Frontal cortex (tissue), 4 donors: Measurements from ENCODE around the gene NODAL. TPM values are rescaled to one million over a fixed set of nuclear protein-coding genes. Genes with fewer than 3 reads are reported as not detected.
A peak's percentile ranks its signal among the peaks of the same experiment; 100 is the strongest.
"Not testable (repeated sequence)": the region's sequence is repeated elsewhere in the genome, so short reads cannot be mapped to it uniquely, and the experiment has no call there.

Source experiments
- DNase-seq, 2 donors: peaks; one replicate each; pipeline ENCODE4 v3.0.0; 2012; ENCODE audit warnings: low spot score in 2 of 2
- FAIRE-seq: peaks from 2 replicates; lab custom pipeline; 2012; peaks lifted over from hg19 to GRCh38; lab: Jason Lieb, UNC
- total RNA-seq: library from RNA; depleted of rRNA; stranded (reverse); fragments of >200 nt; gene quantifications from one replicate; pipeline ENCODE4 v1.2.3, GENCODE V29; 2014
- donor health status: control.
- donor health status: control.
- donor health status: control.

Gene NODAL
- 2.0 TPM for total RNA-seq

DNA sequence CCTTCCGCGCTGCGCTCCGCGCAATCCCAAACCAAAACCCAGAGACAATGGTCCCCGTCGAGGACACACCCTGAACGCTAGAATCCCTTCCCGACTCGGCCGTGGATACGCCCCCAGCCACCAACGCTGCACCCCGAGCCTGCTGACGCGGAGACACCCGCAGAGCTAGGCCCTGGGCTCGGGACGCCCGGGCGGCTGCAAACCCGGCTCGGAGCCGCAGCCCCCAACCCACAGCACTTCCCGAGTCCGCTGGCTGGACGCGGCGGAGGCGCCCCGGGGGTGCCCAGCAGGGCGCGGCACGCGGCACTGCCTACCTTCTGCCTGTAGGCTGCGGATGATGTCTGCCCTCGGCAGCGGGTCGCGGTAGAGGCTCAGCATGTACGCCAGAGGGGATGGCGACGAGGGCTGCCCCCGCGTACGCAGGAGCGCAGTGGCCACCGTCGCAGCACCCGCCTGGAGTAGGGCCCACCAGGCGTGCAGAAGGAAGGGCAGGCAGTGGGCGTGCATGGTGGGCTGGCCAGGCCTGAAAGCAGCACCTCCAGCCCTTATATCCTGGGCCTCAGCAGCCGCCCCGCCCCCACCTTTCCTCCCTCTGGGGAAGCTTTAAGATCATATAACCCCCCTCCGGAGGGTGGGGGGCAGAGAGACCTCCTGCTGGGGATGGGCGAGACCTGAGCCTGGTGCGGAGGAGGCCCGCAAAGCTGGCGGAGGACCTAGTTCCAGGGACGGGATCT is at the start of gene NODAL:
NODAL (minus strand) TSS at position 521 of the 734 bp plus-strand sequence; CDS start at position 507, 14 bp downstream.
- FAIRE-seq (no peak), DNase-seq (no peak)

DNA sequence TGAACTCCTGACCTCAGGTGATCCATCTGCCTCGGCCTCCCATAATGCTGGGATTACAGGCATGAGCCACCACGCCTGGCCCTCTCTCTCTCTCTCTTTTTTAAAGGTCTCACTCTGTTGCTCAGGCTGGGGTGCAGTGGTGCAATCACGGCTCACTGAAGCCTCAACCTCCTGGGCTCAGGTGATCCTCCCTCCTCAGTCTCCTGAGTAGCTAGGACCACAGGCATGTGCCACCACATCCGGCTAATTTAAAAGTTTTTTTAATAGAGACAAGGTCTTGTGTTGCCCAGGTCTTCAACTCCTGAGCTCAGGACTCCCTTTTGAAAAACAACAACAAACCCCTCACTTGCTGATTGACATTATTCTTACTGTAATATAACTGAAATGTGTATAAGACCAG is 48.7 kb upstream of the NODAL start:
- FAIRE-seq, result no peak

DNA sequence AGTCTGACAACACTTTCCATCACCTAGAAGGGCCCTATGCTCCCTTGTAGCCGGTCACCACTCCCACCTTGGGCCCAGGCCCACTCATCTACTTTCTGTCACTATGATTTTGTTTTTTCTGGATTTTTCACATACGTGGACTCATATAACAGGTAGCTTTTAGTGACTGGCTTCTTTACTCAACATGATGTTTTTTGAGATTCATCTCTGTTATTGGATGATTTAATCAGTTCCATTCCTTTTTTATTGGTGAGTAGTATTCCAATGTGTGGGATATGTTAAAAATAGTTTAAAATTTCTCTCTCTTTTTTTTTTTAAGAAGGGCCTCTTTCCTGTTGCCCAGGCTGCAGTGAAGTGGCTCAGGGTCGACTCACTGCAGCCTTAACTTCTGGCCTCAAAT is 46.3 kb upstream of the NODAL start:
- FAIRE-seq (no peak), DNase-seq (no peak)

More for the DNA sequence above, 48.7 kb upstream of the NODAL start:
- DNase-seq, result no peak

DNA sequence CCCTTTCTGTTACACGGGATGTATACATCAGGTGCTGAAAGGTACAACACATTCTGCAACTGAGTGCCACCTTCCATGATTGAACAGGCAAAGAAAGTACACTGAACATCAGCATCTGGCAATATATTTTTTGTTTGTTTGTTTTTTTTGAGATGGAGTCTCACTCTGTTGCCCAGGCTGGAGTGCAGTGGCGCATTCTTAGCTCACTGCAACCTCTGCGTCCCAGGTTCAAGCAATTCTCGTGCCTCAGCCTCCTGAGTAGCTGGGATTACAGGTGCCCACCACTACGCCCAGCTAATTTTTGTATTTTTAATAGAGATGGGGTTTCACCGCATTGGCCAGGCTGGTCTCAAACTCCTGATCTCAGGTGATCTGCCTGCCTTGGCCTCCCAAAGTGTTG is 42.4 kb upstream of the NODAL start:
- DNase-seq, FAIRE-seq: not testable (repeated sequence)

DNA sequence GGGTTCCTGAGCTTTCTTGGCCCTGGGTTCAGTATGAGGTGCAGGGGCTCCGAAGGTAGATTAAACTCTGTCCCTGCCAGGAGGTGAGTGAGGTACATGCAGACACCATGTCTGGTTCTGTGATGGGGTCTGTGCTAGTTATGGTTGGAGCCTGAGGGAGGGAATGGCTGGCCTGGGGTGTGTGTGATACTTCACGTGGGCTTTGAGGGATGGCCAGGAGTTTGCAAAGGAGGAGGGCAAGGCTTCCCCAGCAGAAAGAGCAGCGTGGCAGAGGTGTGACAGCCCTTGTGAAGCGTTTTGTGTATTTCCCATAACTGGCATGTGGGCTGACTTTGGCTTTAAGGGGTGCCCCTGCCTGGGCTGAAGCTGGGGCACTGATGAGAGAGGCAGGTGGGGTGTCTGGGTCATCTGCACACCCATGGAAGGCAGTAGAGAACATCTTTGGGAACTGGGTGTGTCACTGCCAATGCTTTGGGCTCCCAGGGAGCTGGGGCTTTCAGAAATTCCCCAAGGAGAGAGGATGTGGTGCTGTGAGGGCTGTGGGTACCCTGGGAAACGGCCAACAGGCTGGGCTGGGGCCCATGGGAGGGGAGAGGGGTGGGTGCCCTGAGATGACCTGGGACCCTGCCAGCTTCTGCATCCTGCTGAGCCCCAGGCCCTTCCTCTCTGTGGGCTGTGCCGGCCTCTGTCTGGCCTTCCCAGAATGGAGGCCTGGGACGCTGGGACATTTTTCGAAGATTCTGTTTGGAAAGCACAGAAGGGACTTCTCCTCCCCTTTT is 41.7 kb upstream of the NODAL start:
- FAIRE-seq, result no peak
- no peak for DNase-seq

DNA sequence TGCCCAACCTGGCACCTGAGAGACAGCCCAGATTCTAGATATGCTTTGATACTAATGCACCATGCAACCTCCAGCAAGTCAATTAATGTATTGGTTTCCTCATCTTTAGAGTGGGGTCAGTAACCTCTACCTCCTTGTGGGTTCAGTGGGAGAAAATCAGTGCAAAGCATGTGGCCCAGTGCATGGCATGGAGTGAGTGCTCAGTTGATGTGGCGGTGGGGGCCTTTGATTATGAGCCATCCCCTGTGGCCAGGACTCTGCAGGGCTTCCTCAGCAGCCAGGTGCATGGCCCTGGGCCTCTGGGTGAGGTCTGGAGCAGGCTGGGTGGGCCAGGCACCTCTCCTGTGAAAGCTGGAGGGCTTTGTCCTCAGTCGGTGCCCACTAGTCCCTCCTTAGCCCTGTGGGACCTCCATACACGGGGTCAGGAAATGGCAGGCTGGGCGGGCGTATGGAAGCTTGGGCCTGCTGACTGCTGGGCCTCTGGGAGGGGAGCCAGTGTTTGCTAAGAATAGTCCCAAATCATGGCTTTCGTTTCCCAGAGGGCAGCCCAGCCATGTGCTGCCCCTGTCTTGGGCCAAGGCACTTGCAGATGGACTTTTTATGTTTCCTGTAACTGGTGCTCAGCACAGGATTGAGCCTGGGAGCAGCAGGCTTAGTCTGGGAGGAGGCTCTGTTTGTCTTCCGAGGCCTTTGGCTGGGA is 40.5 kb upstream of the NODAL start:
- FAIRE-seq (no peak), DNase-seq (no peak)

DNA sequence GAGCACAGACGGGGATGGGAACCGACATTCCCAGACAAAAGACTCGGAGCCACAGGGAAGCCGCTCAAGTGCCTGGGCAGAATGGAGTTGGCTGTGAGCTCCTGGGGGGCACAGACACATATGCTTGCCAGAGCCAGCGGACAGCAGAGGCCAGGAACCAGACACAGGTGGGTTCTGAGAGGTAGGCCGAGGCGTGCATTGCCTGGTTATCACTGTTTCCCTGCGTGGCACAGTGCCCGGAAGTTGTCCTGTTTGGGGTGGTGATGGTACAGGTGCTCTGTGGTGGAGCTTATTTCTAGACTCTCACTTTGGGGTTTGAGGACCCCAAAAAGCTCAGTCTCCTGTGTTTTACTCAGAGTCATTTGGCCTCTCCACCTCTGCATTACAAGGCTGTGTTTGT is 39.6 kb upstream of the NODAL start:
- no peak for FAIRE-seq
- no peak for DNase-seq

DNA sequence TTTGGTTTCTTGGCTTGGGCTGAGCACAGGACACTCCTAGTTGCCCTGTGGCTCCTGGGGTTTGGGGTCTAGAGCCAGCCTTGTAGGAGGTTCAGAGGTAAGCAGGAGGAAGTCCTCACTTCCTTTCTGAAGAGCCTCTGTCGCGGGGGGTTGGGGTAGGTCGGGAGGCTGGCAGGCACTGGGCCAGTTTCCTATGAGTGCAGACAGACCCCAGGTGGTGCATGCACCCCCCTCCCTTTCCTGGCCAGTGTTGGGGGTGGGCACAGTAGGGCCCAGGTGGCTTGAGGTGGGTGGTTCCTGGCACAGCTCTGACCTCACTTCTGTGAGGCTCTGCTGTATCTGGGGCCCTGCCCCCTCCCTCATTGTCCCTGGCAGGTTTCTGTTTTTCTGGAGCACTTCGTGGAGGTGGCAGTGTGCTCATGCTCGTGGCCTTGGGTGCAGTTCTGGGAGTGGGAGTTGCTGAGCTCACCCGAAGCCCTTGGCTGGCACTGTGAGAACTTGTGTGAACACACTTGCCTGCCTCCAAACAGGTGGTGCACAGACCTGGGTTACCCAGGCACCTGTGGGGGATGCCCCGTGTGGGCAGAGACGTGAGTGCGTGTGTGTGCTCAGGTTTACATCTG is 38.9 kb upstream of the NODAL start:
- no peak for FAIRE-seq
- no peak for DNase-seq

DNA sequence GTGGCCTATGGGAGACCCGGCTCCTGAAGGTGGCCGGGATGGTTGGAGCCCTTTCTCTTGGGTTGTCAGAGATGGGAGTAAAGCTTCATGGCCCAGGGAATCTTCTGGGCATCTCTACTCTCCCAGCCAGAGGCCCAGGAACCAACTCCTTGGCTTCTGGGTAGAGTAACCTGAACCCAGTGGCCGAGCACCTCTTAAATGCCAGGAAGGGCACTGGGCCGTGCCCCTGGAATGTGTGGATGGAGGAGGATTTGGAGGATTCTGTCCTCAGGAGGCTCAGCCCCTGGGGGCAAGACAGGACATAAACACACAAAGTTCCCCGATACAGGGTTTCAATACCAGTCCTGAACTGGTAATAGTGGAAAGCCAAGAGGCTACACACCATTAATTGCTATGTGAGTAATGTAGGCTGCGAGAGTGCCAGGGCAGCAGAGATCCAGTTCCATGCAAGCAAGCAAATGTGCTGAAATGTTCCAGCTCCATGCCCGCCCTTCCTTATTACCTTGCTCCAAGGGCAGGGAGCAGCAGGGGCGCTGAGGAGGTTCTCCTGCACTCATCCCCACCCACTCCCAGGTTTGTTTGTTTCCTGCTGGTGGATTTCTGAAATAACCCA is 38.3 kb upstream of the NODAL start:
- DNase-seq (no peak), FAIRE-seq (no peak)

DNA sequence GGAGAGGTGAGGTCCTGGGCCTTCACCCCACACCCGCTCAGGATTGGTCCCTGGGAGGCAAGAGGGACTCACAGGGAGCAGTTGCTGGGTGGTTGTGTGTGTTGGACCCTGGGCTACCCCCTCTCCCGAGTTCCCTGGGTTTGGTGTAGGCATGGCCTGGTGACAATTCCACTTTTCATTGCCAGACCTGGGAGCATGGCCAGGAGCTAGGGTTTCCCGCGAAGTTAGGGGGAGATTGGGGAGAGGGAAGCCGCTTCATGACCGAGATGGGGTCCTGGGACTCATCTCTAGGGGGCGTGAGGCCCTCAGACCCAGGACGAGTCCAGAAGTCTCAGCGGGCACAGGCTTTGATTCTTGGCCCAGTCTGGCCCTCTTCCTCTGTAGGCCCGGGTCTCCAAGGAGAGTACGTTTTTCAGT is 37.7 kb upstream of the NODAL start:
- DNase-seq, result no peak
- no peak for FAIRE-seq

DNA sequence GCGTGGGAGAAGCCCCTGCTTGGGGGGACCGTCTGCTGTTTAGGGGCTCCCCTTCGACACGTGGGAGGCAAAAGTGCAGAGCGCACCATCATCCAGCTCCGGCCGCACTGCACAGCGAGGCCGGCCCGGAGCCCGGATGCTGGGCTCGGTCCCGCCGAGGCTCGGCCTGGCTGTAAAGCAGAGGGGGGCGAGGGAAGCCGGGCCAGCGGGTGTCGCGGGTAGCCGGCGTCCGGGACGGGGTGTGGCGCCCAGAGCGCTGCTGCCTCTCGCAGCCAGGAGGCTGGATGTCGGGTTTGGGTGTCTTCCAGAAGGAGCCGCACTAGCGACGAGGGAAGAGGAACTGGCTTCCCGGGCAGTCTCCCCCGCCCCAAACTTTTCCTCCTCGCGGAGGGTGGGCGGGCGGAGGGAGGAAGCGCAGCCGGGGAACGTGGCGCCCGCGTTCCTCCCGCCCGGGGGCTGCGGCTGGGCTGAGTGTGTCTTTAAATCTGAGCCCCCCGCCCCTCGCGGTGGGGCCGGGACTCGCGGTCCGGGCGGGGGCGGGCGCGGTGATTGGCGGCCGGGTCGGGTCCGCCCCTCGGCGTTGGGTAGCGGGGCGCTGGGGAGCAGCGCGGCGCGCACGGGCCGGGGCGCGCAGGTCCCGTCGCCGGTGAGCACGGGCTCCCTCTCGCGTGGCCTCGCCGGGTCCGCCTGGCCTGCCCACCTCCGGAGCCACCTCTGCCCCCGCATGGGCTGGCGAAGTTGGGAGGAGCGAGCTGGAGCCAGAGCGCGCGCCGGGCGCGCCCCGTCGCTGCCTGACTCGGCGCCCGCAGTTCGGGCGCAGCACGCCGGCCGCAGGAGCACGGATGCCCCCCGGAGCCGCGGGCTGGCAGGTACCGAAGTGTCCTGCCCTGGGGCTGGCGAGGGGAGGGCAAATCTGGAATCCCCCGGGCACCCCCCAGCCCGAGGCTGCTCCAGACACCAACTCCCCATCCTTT is 37.0 kb upstream of the NODAL start, which contains the start of gene PALD1:
PALD1 (plus strand) TSS at position 577 of the 974 bp plus-strand sequence. CDS start 47,185 bp downstream, outside the sequence.
- FAIRE-seq (no peak), DNase-seq (peak; percentile 77 to 82)

DNA sequence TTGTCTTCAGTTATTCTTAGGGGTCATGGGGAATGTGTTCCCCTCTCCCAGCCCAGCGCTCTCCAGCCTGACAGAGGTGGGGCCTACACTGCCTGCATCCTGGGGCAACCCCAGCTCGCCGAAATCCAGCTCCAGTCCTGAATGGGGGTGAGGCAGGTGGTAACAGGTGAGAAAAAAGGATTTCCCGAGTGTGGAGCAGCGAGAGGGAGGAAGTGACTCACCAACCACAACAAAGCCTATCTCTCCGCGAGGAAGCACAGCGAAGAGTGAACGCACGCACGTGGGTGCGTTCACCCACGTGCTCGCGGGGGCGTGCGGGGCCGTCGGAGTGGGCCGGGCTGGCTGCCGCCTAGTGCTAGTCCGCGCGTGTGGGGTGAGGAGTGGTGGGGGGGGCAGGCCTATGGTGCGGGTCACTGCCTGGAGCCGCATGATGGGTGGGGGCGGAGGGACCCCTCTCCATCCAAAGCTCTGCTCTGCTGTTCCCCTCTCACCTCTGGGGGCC is 36.2 kb upstream of the NODAL start:
- FAIRE-seq (no peak), DNase-seq (no peak)

DNA sequence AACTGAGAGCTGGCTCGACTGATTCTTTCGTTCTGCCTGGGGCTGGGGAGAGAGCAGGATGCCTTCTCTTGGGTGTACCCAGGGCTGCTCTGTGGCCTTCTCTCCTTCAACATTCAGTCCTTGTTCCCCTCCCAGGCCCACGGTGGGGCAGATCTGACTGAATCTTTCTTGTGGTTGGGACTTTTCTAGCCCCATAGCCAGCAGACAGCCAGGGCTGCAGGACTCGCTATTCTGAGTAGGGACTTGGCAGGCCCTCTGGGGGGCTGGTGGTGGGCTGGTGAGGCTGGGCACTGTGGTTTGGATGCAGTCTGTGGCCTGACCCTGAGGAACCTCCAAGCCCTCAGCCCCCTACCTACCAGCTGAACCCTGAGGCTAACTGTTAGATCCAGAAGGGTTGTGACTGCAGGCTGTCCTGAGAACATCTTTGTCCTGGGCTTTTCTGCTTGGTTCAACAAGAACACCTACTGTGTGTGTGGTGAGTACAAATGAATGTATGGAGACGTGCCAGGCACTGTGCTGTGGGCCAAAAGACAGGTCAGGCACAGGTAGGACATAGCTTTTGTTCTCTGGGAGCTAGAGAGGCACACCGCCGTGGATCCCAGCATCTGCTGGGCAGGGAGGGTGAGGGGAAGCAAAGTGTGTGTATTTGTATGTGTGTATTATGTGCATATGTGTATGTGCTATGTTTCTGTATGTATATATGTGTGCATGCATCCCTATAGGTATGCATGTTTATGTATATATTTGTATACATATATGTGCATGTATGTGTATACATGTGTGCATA is 35.0 kb upstream of the NODAL start:
- DNase-seq (no peak), FAIRE-seq (no peak)

DNA sequence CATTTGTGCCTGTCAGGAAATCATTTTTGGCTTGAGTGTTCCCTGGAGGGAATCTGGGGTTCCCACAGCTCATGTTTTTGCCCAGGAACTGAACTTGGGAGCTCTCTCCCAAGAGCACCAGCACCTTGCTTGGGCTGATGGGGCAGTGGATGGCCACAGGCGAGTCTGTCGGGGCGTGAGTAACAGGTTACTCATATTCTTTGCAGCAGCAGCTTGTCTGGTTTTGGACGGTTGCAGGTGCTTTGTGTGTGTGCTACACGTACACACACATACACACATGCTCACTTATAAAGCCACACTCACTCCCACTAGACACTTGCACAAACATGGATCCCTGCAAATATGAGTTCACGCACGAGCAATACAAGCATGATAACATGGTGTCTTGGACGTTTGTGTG is 34.2 kb upstream of the NODAL start:
- DNase-seq (no peak), FAIRE-seq (no peak)

DNA sequence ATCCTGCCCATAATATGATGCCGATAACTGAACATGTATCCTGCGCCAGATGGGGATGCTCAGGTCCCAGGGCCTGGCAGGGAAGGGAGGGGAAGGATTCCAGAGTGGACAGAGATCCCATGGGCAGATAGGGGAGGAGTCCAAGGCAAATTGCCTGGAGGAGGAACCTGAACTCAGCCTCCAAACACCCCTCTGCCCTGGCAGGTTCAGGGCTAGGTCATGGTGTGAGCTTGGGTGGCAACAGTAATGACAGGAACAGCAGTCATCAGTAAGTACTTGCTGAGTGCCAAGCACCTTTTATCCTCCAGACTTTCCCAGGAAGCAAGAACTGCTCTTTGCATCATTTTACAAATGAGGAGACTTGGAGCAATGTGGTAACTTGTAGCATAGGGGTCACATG is 33.3 kb upstream of the NODAL start:
- DNase-seq (no peak), FAIRE-seq (no peak)

DNA sequence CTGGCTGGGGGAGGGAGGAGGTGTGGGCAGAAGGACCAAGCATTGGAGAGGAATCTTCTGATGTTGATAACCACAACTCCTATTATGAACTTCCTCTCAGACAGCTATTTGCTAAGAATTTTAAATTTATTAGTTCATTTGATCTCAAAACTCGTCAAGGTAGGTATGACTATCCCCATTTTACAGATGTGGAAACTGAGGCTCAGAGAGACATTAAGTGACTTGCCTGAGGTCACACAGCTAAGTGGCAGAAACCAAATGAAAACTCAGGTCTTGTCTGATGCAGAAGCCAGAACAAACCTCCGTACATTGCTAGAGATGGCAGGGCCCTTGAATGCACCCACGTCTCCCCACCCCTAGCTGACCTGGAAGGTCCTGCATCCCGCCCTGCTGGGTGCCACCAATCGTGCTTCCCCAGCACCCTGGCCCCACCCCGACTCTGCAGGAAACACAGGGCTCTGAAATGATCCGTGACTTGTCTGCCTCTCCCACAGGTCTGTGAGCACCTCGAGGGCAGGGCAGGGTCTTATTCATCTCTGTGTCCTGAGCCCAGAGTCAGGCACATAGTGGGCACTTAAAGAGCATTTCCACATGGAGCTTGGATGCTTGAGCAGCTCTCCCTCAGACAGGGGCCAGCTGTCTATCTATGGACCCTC is 31.4 kb upstream of the NODAL start:
- no peak for FAIRE-seq
- no peak for DNase-seq

DNA sequence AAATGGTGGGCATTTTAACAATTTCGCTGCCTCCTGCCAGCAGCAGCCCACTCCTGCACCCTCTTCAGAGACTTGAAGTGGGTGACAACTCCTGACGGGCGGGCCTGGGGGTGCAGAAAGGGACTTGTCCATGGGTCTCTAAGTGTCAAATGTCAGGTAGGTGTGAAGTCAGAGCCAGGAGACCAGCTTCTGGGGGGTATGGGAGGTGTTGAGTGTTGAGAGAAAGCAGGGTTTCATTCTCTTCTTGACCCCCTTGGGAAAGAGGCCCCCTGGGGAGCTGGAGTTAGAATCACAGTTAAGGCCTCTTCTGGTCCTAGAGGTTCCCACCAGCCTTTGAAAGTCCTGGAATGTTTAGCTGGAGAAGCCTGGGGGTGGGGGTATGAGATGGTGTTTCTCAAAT is 25.5 kb upstream of the NODAL start:
- FAIRE-seq, result no peak
- no peak for DNase-seq
